Liver (tissue), 3 donors: Measurements from ENCODE around the gene HOXB8.

Source experiments
- GABPA ChIP-seq, 2 donors: IDR thresholded peaks in 1 of 2; conservative IDR thresholded peaks in 1 of 2; 2 replicates each; pipeline ENCODE4 v1.6.1; 2016; ENCODE audit warnings: antibody characterized with exemption in 2 of 2, mild to moderate bottlenecking in 1 of 2, moderate library complexity in 1 of 2
- JUND ChIP-seq, 2 donors: IDR thresholded peaks; 2 replicates each; pipeline ENCODE4 v1.6.1; 2016; ENCODE audit warnings: antibody characterized with exemption in 2 of 2
- RAD21 ChIP-seq, 2 donors: IDR thresholded peaks; 2 replicates each; pipeline ENCODE4 v1.6.1; 2016; ENCODE audit warnings: antibody characterized with exemption in 2 of 2, mild to moderate bottlenecking in 2 of 2
- SP1 ChIP-seq: IDR thresholded peaks from 2 replicates; pipeline ENCODE4 v1.6.1; 2018; ENCODE audit warnings: antibody characterized with exemption, mild to moderate bottlenecking
- TAF1 ChIP-seq: conservative IDR thresholded peaks from 2 replicates; pipeline ENCODE4 v1.6.1; 2016; ENCODE audit warnings: antibody characterized with exemption, mild to moderate bottlenecking
- YY1 ChIP-seq: IDR thresholded peaks from 2 replicates; pipeline ENCODE4 v1.6.1; 2016; ENCODE audit warnings: antibody characterized with exemption, mild to moderate bottlenecking
- TF ChIP-seq, protein P1 (sequence below): fragments of 150-350 bp; IDR thresholded peaks from 2 replicates; pipeline ENCODE4 v1.5.1; 2017; ENCODE audit warnings: improper control_type of control experiment, low read depth, low read length; ENCODE audit not compliant: missing input control
- TF ChIP-seq, protein P2 (sequence below): IDR thresholded peaks from 2 replicates; pipeline ENCODE4 v1.6.1; 2016; ENCODE audit warnings: antibody characterized with exemption, mild to moderate bottlenecking
- donor health status: healthy.
- donor health status: healthy.

DNA sequence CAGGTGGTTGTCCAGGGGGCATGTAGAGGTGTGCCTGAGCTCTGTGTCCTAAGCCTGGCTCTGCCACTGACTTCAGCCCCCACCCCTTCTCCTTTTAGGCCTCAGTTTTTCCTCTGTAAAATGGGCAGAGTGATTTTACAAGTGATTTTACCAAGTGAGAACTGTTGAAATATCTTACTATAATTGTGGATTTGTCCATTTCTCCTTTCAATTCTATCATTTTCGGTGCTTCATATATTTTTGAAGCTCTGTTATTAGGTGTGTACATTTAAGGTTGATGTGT, 32.8 kb upstream of the HOXB8 start:
- TF ChIP-seq, protein P1, sequence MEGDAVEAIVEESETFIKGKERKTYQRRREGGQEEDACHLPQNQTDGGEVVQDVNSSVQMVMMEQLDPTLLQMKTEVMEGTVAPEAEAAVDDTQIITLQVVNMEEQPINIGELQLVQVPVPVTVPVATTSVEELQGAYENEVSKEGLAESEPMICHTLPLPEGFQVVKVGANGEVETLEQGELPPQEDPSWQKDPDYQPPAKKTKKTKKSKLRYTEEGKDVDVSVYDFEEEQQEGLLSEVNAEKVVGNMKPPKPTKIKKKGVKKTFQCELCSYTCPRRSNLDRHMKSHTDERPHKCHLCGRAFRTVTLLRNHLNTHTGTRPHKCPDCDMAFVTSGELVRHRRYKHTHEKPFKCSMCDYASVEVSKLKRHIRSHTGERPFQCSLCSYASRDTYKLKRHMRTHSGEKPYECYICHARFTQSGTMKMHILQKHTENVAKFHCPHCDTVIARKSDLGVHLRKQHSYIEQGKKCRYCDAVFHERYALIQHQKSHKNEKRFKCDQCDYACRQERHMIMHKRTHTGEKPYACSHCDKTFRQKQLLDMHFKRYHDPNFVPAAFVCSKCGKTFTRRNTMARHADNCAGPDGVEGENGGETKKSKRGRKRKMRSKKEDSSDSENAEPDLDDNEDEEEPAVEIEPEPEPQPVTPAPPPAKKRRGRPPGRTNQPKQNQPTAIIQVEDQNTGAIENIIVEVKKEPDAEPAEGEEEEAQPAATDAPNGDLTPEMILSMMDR, result no peak
- TF ChIP-seq GABPA (IDR thresholded peaks at IDR 0.05 in 1 of 2, conservative IDR thresholded peaks at IDR 0.05 in 1 of 2) (no peak), JUND (IDR thresholded peaks at IDR 0.05) (no peak), TAF1 (no peak), YY1 (no peak), SP1 (no peak), RAD21 (IDR thresholded peaks at IDR 0.05) (no peak)
- TF ChIP-seq, protein P2, sequence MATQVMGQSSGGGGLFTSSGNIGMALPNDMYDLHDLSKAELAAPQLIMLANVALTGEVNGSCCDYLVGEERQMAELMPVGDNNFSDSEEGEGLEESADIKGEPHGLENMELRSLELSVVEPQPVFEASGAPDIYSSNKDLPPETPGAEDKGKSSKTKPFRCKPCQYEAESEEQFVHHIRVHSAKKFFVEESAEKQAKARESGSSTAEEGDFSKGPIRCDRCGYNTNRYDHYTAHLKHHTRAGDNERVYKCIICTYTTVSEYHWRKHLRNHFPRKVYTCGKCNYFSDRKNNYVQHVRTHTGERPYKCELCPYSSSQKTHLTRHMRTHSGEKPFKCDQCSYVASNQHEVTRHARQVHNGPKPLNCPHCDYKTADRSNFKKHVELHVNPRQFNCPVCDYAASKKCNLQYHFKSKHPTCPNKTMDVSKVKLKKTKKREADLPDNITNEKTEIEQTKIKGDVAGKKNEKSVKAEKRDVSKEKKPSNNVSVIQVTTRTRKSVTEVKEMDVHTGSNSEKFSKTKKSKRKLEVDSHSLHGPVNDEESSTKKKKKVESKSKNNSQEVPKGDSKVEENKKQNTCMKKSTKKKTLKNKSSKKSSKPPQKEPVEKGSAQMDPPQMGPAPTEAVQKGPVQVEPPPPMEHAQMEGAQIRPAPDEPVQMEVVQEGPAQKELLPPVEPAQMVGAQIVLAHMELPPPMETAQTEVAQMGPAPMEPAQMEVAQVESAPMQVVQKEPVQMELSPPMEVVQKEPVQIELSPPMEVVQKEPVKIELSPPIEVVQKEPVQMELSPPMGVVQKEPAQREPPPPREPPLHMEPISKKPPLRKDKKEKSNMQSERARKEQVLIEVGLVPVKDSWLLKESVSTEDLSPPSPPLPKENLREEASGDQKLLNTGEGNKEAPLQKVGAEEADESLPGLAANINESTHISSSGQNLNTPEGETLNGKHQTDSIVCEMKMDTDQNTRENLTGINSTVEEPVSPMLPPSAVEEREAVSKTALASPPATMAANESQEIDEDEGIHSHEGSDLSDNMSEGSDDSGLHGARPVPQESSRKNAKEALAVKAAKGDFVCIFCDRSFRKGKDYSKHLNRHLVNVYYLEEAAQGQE, result no peak
